Activated T-cell treated with anti-CD3 and anti-CD28 coated beads, Interleukin-2, amount 50 U/mL, for 72 hours (primary cell): ENCODE data around the gene GRID1. TPM values are rescaled to one million over a fixed set of nuclear protein-coding genes. Genes with fewer than 3 reads are reported as not detected.
A peak's percentile ranks its signal among the peaks of the same experiment; 100 is the strongest.

Experiments
- ATAC-seq, 2 donors: fragments of 150-1000 bp; cut with Tn5 transposase; replicated peaks in 1 of 2; 2 replicates each; pipeline ENCODE4 v1.10.0; 2021; ENCODE audit warnings: moderate library complexity in 2 of 2, mild to moderate bottlenecking in 1 of 2
- DNase-seq, 2 donors: peaks; one replicate each; pipeline ENCODE4 v3.0.0; 2021 to 2022; ENCODE audit warnings: mixed read lengths in 1 of 2
- H3K27ac Mint-ChIP-seq: one replicate; pipeline ENCODE4 v1.8.0; 2022; ENCODE audit warnings: mild to moderate bottlenecking, moderate library complexity, mixed read lengths
- H3K27me3 Mint-ChIP-seq: one replicate; pipeline ENCODE4 v1.8.0; 2022; ENCODE audit warnings: low read depth, mixed read lengths
- H3K36me3 Mint-ChIP-seq, 2 donors: one replicate each; pipeline ENCODE4 v1.8.0; 2022; ENCODE audit warnings: mixed read lengths in 2 of 2, mild to moderate bottlenecking in 1 of 2; ENCODE audit not compliant: insufficient read depth in 2 of 2
- H3K4me1 Mint-ChIP-seq: one replicate; pipeline ENCODE4 v1.8.0; 2022; ENCODE audit warnings: low read depth, mixed read lengths
- H3K4me3 Mint-ChIP-seq, 2 donors: one replicate each; pipeline ENCODE4 v1.8.0; 2022; ENCODE audit warnings: mild to moderate bottlenecking in 2 of 2, mixed read lengths in 2 of 2, moderate library complexity in 2 of 2
- H3K9me3 Mint-ChIP-seq, 2 donors: one replicate each; pipeline ENCODE4 v1.8.0; 2022; ENCODE audit warnings: mixed read lengths in 2 of 2
- total RNA-seq, 2 donors: library from RNA; stranded (reverse); gene quantifications; one replicate each; pipeline ENCODE4 v1.2.3, GENCODE V29; 2022

The GRID1 gene
- total RNA-seq, 2 donors from 2014 or later, result not detected

GRCh38 chr10:85784792-85785191 is 581.8 kb downstream of the GRID1 start:
- Mint-ChIP-seq H3K4me1 (no peaks in the 10 kb centered on the region), H3K4me3 (no peak overlapping the region), H3K9me3 (no peaks in the 10 kb centered on the region), H3K36me3 (no peaks in the 10 kb centered on the region), H3K27ac (no peak overlapping the region), H3K27me3 (no peaks in the 10 kb centered on the region)
- ATAC-seq, result no peak
- DNase-seq, result no peak

- ATAC-seq, result no peak
- DNase-seq, result no peak
- no peaks in the 10 kb centered on the region for H3K27me3 Mint-ChIP-seq
- H3K4me3 Mint-ChIP-seq, result no peak overlapping the region
- no peak overlapping the region for H3K27ac Mint-ChIP-seq
- H3K4me1 Mint-ChIP-seq, result no peaks in the 10 kb centered on the region
- no peaks in the 10 kb centered on the region for H3K9me3 Mint-ChIP-seq
- no peaks in the 10 kb centered on the region for H3K36me3 Mint-ChIP-seq
Observed at GRCh38 chr10:85781404-85781803, 585.2 kb downstream of the GRID1 start.

GRCh38 chr10:85778074-85778473 is 588.5 kb downstream of the GRID1 start:
- no peaks in the 10 kb centered on the region for H3K27me3 Mint-ChIP-seq
- H3K27ac Mint-ChIP-seq, result no peak overlapping the region
- H3K36me3 Mint-ChIP-seq, result peaks cover 0 to 1% of the 10 kb centered on the region in 2 donors
- DNase-seq (no peak), ATAC-seq (no peak)
- H3K4me1 Mint-ChIP-seq, result no peaks in the 10 kb centered on the region
- H3K9me3 Mint-ChIP-seq, result no peaks in the 10 kb centered on the region
- no peak overlapping the region for H3K4me3 Mint-ChIP-seq

GRCh38 chr10:85767891-85768290 is 598.7 kb downstream of the GRID1 start:
- Mint-ChIP-seq H3K36me3 (peaks cover 4 to 5% of the 10 kb centered on the region in 2 donors), H3K4me1 (no peaks in the 10 kb centered on the region), H3K27me3 (no peaks in the 10 kb centered on the region), H3K4me3 (no peak overlapping the region), H3K9me3 (peaks cover 2 to 6% of the 10 kb centered on the region in 2 donors), H3K27ac (no peak overlapping the region)
- ATAC-seq (no peak), DNase-seq (no peak)

- H3K4me1 Mint-ChIP-seq, result no peaks in the 10 kb centered on the region
- no peaks in the 10 kb centered on the region for H3K27me3 Mint-ChIP-seq
Observed at GRCh38 chr10:85764108-85764507, 602.5 kb downstream of the GRID1 start.

GRCh38 chr10:85761906-85762445 is 604.6 kb downstream of the GRID1 start:
- Mint-ChIP-seq H3K9me3 (no peaks in the 10 kb centered on the region), H3K4me3 (no peak overlapping the region), H3K36me3 (no peaks in the 10 kb centered on the region), H3K4me1 (no peaks in the 10 kb centered on the region), H3K27ac (no peak overlapping the region), H3K27me3 (no peaks in the 10 kb centered on the region)
- no peak for ATAC-seq
- no peak for DNase-seq

More at GRCh38 chr10:85764108-85764507, 602.5 kb downstream of the GRID1 start:
- H3K9me3 Mint-ChIP-seq, result peaks cover 0 to 1% of the 10 kb centered on the region in 2 donors
- H3K27ac Mint-ChIP-seq, result no peak overlapping the region
- DNase-seq, result no peak
- H3K36me3 Mint-ChIP-seq, result peaks cover 2% of the 10 kb centered on the region in 2 donors
- H3K4me3 Mint-ChIP-seq, result no peak overlapping the region
- ATAC-seq, result no peak

GRCh38 chr10:85741626-85742300 is 624.8 kb downstream of the GRID1 start:
- Mint-ChIP-seq H3K27ac (peak overlapping the region; percentile 62), H3K4me1 (no peaks in the 10 kb centered on the region), H3K4me3 (peak overlapping the region; percentile 37 to 56), H3K36me3 (no peaks in the 10 kb centered on the region), H3K27me3 (no peaks in the 10 kb centered on the region), H3K9me3 (peaks cover 0 to 4% of the 10 kb centered on the region in 2 donors)
- DNase-seq, result peak in 1 of 2 donors; percentile 12
- peak in 1 of 2 donors; percentile 71 for ATAC-seq

GRCh38 chr10:85735997-85736396 is 630.6 kb downstream of the GRID1 start:
- ATAC-seq, result no peak
- Mint-ChIP-seq H3K9me3 (no peaks in the 10 kb centered on the region), H3K36me3 (no peaks in the 10 kb centered on the region)

GRCh38 chr10:85734791-85735190 is 631.8 kb downstream of the GRID1 start:
- H3K9me3 Mint-ChIP-seq, result no peaks in the 10 kb centered on the region
- no peaks in the 10 kb centered on the region for H3K36me3 Mint-ChIP-seq
- H3K27me3 Mint-ChIP-seq, result peaks cover 8% of the 10 kb centered on the region
- no peak overlapping the region for H3K4me3 Mint-ChIP-seq
- ATAC-seq, result no peak
- DNase-seq, result no peak
- no peak overlapping the region for H3K27ac Mint-ChIP-seq
- H3K4me1 Mint-ChIP-seq, result no peaks in the 10 kb centered on the region

More at GRCh38 chr10:85735997-85736396, 630.6 kb downstream of the GRID1 start:
- Mint-ChIP-seq H3K4me3 (no peak overlapping the region), H3K4me1 (no peaks in the 10 kb centered on the region), H3K27ac (no peak overlapping the region), H3K27me3 (peaks cover 8% of the 10 kb centered on the region)
- no peak for DNase-seq

GRCh38 chr10:85724215-85724614 is 642.4 kb downstream of the GRID1 start:
- DNase-seq (no peak), ATAC-seq (no peak)
- no peaks in the 10 kb centered on the region for H3K4me1 Mint-ChIP-seq
- H3K9me3 Mint-ChIP-seq, result peaks cover 0 to 2% of the 10 kb centered on the region in 2 donors
- no peaks in the 10 kb centered on the region for H3K36me3 Mint-ChIP-seq
- no peak overlapping the region for H3K27ac Mint-ChIP-seq
- H3K27me3 Mint-ChIP-seq, result no peaks in the 10 kb centered on the region
- H3K4me3 Mint-ChIP-seq, result no peak overlapping the region

GRCh38 chr10:85720931-85721590 is 645.5 kb downstream of the GRID1 start:
- DNase-seq, result no peak
- H3K4me3 Mint-ChIP-seq, result no peak overlapping the region
- no peaks in the 10 kb centered on the region for H3K4me1 Mint-ChIP-seq
- H3K36me3 Mint-ChIP-seq, result no peaks in the 10 kb centered on the region
- no peak for ATAC-seq
- no peaks in the 10 kb centered on the region for H3K27me3 Mint-ChIP-seq
- H3K9me3 Mint-ChIP-seq, result no peaks in the 10 kb centered on the region
- H3K27ac Mint-ChIP-seq, result no peak overlapping the region

GRCh38 chr10:85719408-85719807 is 647.2 kb downstream of the GRID1 start:
- Mint-ChIP-seq H3K4me3 (no peak overlapping the region), H3K27ac (no peak overlapping the region), H3K9me3 (no peaks in the 10 kb centered on the region), H3K4me1 (no peaks in the 10 kb centered on the region), H3K36me3 (no peaks in the 10 kb centered on the region), H3K27me3 (no peaks in the 10 kb centered on the region)
- ATAC-seq (no peak), DNase-seq (no peak)

GRCh38 chr10:85713885-85714284 is 652.7 kb downstream of the GRID1 start:
- peaks cover 0 to 2% of the 10 kb centered on the region in 2 donors for H3K9me3 Mint-ChIP-seq
- H3K27ac Mint-ChIP-seq, result no peak overlapping the region
- H3K27me3 Mint-ChIP-seq, result no peaks in the 10 kb centered on the region
- ATAC-seq (no peak), DNase-seq (no peak)
- no peak overlapping the region for H3K4me3 Mint-ChIP-seq
- H3K36me3 Mint-ChIP-seq, result no peaks in the 10 kb centered on the region
- no peaks in the 10 kb centered on the region for H3K4me1 Mint-ChIP-seq
